GM12878 (cell line): ENCODE results near the gene CRYBB1. TPM values are rescaled to one million over a fixed set of nuclear protein-coding genes. Genes with fewer than 3 reads are reported as not detected.

Experiments used
- BRCA1 ChIP-seq: IDR thresholded peaks from 2 replicates; pipeline ENCODE4 v1.6.1; 2011; ENCODE audit warnings: low read depth, low read length, improper control_type of control experiment
- CBX5 ChIP-seq: sonication (generic); IDR thresholded peaks from 2 replicates; pipeline ENCODE4 v1.6.1; 2016; ENCODE audit warnings: low read depth, moderate library complexity, mild to moderate bottlenecking, inconsistent platforms
- EP300 ChIP-seq, 2 experiments: fragments of 150-350 bp in 1 of 2; IDR thresholded peaks; 2 replicates each; pipeline ENCODE4 v1.6.1; 2011 to 2012; ENCODE audit warnings: low read depth in 2 of 2, low read length in 2 of 2, borderline replicate concordance in 1 of 2, improper control_type of control experiment in 1 of 2, inconsistent platforms in 1 of 2; ENCODE audit not compliant: control insufficient read depth in 1 of 2
- NBN ChIP-seq: fragments of 450-650 bp; IDR thresholded peaks from 2 replicates; pipeline ENCODE4 v1.6.1; 2016
- SMAD5 ChIP-seq: IDR thresholded peaks from 2 replicates; pipeline ENCODE4 v1.6.1; 2016; ENCODE audit warnings: antibody characterized with exemption, low read depth
- SPI1 ChIP-seq: IDR thresholded peaks from 2 replicates; pipeline ENCODE4 v1.6.1; 2011; ENCODE audit warnings: low read depth, mild to moderate bottlenecking, low read length, moderate library complexity, borderline replicate concordance; ENCODE audit not compliant: insufficient read depth
- SRF ChIP-seq, 2 experiments: IDR thresholded peaks; 2 replicates each; pipeline ENCODE4 v1.6.1; 2011; ENCODE audit warnings: low read depth in 2 of 2, low read length in 2 of 2, mild to moderate bottlenecking in 1 of 2, moderate library complexity in 1 of 2
- polyA plus RNA-seq, 11 experiments: library from polyadenylated mRNA; depleted of rRNA in 4 of 11; unstranded in 6 of 11; stranded (reverse) in 5 of 11; fragments of >200 nt; fragmentation: Nextera tagmentation in 4 of 11; fragmentation: Illumina TruSeq in 1 of 11; extraction: Ambion mirVana in 4 of 11; extraction: Trizol in 1 of 11; gene quantifications; 1 replicate in 1 of 11; 2 replicates in 10 of 11; pipeline versions ENCODE4 v1.2.1 to v1.2.3, GENCODE V29; 2011 to 2016; ENCODE audit warnings: inconsistent platforms in 2 of 11, missing spikeins in 2 of 11, low read depth in 1 of 11
- total RNA-seq, 4 experiments: library from RNA; depleted of rRNA in 3 of 4; stranded (reverse); fragments of >200 nt in 3 of 4; fragmentation: Illumina TruSeq in 1 of 4; extraction: Trizol in 1 of 4; gene quantifications; 2 replicates each; pipeline versions ENCODE4 v1.2.1 to v1.2.3, GENCODE V29; 2013 to 2021
- TF ChIP-seq, protein P1 (sequence below): fragments of 150-350 bp; IDR thresholded peaks from 2 replicates; pipeline ENCODE4 v1.6.1; 2016; ENCODE audit warnings: low read depth, low read length
- TF ChIP-seq, protein P2 (sequence below): IDR thresholded peaks from 2 replicates; pipeline ENCODE4 v1.6.1; 2011; ENCODE audit warnings: low read depth, low read length, improper control_type of control experiment, borderline replicate concordance

The CRYBB1 gene
- total and polyA plus RNA-seq, 10 of the 15 experiments (the other 5 are each of a cell fraction or from before 2014, with no cell fraction given) = 0.09 to 0.64 (median 0.23) TPM; not detected in 5

DNA sequence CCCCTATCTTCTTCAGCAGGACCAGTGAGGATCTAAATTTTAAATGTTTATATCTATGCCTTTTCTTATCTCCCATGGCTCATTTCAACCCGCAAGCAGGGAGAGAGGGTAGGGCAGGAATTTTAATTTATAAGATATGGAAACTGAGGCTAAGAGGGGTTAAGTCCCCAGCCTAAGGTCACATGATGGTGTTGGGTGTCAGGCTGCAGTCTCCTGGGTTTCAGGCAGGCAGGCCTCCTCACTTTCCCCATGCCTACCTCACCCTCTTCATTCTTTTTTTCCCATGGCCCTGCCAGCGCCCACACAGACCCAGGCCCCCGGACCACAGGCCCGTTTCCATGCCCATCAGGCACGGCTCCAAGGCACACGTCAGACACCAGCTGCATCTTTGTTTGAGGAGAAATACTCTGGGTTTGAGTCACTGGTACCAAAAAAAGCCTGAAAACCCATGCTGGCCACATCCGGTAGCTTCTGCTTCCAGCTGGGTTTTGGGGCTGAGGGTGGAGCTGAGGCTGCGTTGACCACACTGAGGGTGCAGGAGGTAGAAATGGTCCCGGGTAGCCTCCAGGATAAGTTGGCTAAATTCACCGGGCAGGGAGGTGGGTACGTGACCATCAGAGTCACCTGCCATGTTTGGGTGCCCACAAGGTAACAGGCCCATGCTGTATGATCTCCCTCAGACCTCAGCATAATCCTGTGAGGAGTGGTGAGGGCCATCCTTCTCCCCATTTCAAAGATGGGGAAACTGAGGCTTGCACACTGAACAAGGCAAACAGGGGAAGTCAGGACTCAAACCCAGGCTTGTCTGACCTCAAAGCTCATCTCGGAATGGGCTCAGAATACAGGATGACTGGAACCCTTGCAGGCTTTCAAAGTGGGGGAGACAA is 7.5 kb downstream of the CRYBB1 start (continued):
- TF ChIP-seq EP300 (IDR thresholded peaks at IDR 0.05; ENCODE audit: borderline replicate concordance in 1 of 2, control insufficient read depth in 1 of 2, low read depth in 2 of 2, low read length in 2 of 2) (peak; percentile 99), BRCA1 (no peak), SPI1 (0 out of 2 replicates have a peak, but pooled peaks have one; percentile 5), NBN (peak; percentile 97), CBX5 (0 out of 2 replicates have a peak, but pooled peaks have one; percentile 61), SMAD5 (no peak), SRF (IDR thresholded peaks at IDR 0.05; ENCODE audit: low read depth in 2 of 2, low read length in 2 of 2) (peak in 1 of 2 experiments; percentile 88; a peak in 2 of 4 replicates)
- TF ChIP-seq, protein P1, sequence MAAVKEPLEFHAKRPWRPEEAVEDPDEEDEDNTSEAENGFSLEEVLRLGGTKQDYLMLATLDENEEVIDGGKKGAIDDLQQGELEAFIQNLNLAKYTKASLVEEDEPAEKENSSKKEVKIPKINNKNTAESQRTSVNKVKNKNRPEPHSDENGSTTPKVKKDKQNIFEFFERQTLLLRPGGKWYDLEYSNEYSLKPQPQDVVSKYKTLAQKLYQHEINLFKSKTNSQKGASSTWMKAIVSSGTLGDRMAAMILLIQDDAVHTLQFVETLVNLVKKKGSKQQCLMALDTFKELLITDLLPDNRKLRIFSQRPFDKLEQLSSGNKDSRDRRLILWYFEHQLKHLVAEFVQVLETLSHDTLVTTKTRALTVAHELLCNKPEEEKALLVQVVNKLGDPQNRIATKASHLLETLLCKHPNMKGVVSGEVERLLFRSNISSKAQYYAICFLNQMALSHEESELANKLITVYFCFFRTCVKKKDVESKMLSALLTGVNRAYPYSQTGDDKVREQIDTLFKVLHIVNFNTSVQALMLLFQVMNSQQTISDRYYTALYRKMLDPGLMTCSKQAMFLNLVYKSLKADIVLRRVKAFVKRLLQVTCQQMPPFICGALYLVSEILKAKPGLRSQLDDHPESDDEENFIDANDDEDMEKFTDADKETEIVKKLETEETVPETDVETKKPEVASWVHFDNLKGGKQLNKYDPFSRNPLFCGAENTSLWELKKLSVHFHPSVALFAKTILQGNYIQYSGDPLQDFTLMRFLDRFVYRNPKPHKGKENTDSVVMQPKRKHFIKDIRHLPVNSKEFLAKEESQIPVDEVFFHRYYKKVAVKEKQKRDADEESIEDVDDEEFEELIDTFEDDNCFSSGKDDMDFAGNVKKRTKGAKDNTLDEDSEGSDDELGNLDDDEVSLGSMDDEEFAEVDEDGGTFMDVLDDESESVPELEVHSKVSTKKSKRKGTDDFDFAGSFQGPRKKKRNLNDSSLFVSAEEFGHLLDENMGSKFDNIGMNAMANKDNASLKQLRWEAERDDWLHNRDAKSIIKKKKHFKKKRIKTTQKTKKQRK = no peak
- TF ChIP-seq, protein P2, sequence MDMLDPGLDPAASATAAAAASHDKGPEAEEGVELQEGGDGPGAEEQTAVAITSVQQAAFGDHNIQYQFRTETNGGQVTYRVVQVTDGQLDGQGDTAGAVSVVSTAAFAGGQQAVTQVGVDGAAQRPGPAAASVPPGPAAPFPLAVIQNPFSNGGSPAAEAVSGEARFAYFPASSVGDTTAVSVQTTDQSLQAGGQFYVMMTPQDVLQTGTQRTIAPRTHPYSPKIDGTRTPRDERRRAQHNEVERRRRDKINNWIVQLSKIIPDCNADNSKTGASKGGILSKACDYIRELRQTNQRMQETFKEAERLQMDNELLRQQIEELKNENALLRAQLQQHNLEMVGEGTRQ = no peak; the same call in 1 of the 2 replicates
- TF ChIP-seq, all 136 proteins: peak for 74
